Testis (tissue), 2 donors: ENCODE results near the gene COL16A1.

Experiments
- CTCF ChIP-seq, 3 experiments: fragments of 450-650 bp in 2 of 3; fragments of 200-600 bp in 1 of 3; sonication (generic) in 1 of 3; IDR thresholded peaks; one replicate each; pipeline ENCODE4 v1.5.1; 2016 to 2019; ENCODE audit warnings: antibody characterized with exemption in 3 of 3, mild to moderate bottlenecking in 2 of 3, moderate library complexity in 1 of 3
- POLR2A ChIP-seq: fragments of 450-650 bp; IDR thresholded peaks from one replicate; pipeline ENCODE4 v1.6.1; 2017; ENCODE audit warnings: antibody characterized with exemption, mild to moderate bottlenecking, moderate library complexity

DNA sequence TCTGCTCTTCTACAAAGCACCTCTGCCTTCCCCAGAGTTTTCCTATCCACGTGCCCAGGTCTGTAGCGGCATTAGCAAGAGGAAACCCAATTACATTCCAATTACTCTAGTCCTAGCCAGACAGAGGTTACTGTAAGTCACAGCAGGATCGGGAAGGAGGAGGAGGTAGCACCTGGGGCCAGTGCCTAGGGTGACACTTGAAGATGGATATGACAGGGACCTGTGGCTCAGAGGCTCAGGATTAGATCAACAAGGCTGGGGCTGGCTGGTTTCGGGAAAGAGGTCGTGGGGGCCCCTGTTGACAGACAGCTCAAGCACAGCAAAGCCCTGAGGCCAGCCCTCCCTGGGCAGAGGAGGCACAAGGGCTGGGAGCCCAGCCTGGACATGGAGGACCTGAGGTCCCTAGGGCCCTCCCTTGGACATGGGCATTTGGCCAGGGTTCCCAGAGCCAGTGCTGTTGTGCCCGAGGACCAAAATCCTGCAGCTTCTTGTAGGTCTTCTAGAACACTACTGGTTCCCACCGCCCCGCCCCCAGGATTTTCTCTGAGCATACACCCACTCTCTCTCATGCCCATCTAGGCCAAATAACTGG is 89.3 kb downstream of the COL16A1 start:
- TF ChIP-seq CTCF (IDR thresholded peaks at IDR 0.05), result no peak
- no peak for TF ChIP-seq POLR2A
